ENCODE data around the gene GNMT. TPM values are rescaled to one million over a fixed set of nuclear protein-coding genes. Genes with fewer than 3 reads are reported as not detected.

Gene GNMT
- total and polyA plus RNA-seq, 9 of the 15 experiments (the other 6 are each of a cell fraction or from before 2014, with no cell fraction given) = 0.11 to 0.29 (median 0.15) TPM; not detected in 6

GRCh38 chr6:42984001-42984923 lies 23.7 kb downstream of the GNMT start, which contains the start of gene PPP2R5D (continued):
- TF ChIP-seq, protein P1, sequence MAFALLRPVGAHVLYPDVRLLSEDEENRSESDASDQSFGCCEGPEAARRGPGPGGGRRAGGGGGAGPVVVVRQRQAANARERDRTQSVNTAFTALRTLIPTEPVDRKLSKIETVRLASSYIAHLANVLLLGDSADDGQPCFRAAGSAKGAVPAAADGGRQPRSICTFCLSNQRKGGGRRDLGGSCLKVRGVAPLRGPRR (CRISPR knock-in tag; IDR thresholded peaks at IDR 0.05) = no peak
- no peak; a peak in 1 of 4 replicates for TF ChIP-seq FOXA3 (CRISPR knock-in tag; conservative IDR thresholded peaks at IDR 0.05 in 1 of 2, IDR thresholded peaks at IDR 0.05 in 1 of 2)
- no peak for TF ChIP-seq ZNF175 (CRISPR knock-in tag; IDR thresholded peaks at IDR 0.05; ENCODE audit: low read depth)
- TF ChIP-seq, protein P2, sequence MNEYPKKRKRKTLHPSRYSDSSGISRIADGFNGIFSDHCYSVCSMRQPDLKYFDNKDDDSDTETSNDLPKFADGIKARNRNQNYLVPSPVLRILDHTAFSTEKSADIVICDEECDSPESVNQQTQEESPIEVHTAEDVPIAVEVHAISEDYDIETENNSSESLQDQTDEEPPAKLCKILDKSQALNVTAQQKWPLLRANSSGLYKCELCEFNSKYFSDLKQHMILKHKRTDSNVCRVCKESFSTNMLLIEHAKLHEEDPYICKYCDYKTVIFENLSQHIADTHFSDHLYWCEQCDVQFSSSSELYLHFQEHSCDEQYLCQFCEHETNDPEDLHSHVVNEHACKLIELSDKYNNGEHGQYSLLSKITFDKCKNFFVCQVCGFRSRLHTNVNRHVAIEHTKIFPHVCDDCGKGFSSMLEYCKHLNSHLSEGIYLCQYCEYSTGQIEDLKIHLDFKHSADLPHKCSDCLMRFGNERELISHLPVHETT (CRISPR knock-in tag; conservative IDR thresholded peaks at IDR 0.05 in 1 of 2, IDR thresholded peaks at IDR 0.05 in 1 of 2) = no peak
- TF ChIP-seq, protein P3, sequence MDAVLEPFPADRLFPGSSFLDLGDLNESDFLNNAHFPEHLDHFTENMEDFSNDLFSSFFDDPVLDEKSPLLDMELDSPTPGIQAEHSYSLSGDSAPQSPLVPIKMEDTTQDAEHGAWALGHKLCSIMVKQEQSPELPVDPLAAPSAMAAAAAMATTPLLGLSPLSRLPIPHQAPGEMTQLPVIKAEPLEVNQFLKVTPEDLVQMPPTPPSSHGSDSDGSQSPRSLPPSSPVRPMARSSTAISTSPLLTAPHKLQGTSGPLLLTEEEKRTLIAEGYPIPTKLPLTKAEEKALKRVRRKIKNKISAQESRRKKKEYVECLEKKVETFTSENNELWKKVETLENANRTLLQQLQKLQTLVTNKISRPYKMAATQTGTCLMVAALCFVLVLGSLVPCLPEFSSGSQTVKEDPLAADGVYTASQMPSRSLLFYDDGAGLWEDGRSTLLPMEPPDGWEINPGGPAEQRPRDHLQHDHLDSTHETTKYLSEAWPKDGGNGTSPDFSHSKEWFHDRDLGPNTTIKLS (IDR thresholded peaks at IDR 0.05; ENCODE audit: borderline replicate concordance, low read depth) = no peak
- peak; percentile 65 for TF ChIP-seq CXXC5 (CRISPR knock-in tag; IDR thresholded peaks at IDR 0.05)
- no peak for TF ChIP-seq ZNF778 (CRISPR knock-in tag; IDR thresholded peaks at IDR 0.05)
- TF ChIP-seq ZNF75A (CRISPR knock-in tag; IDR thresholded peaks at IDR 0.05) = no peak
- no peak for TF ChIP-seq E2F3 (CRISPR knock-in tag; IDR thresholded peaks at IDR 0.05)
- no peak for TF ChIP-seq YBX1 (IDR thresholded peaks at IDR 0.05)
- no peak for TF ChIP-seq ZNF133 (CRISPR knock-in tag; IDR thresholded peaks at IDR 0.05)
- TF ChIP-seq, protein P4, sequence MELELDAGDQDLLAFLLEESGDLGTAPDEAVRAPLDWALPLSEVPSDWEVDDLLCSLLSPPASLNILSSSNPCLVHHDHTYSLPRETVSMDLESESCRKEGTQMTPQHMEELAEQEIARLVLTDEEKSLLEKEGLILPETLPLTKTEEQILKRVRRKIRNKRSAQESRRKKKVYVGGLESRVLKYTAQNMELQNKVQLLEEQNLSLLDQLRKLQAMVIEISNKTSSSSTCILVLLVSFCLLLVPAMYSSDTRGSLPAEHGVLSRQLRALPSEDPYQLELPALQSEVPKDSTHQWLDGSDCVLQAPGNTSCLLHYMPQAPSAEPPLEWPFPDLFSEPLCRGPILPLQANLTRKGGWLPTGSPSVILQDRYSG (tag; conservative IDR thresholded peaks at IDR 0.05; ENCODE audit: low read depth) = no peak
- TF ChIP-seq EHMT2 (IDR thresholded peaks at IDR 0.05) = no peak
- TF ChIP-seq, protein P5, sequence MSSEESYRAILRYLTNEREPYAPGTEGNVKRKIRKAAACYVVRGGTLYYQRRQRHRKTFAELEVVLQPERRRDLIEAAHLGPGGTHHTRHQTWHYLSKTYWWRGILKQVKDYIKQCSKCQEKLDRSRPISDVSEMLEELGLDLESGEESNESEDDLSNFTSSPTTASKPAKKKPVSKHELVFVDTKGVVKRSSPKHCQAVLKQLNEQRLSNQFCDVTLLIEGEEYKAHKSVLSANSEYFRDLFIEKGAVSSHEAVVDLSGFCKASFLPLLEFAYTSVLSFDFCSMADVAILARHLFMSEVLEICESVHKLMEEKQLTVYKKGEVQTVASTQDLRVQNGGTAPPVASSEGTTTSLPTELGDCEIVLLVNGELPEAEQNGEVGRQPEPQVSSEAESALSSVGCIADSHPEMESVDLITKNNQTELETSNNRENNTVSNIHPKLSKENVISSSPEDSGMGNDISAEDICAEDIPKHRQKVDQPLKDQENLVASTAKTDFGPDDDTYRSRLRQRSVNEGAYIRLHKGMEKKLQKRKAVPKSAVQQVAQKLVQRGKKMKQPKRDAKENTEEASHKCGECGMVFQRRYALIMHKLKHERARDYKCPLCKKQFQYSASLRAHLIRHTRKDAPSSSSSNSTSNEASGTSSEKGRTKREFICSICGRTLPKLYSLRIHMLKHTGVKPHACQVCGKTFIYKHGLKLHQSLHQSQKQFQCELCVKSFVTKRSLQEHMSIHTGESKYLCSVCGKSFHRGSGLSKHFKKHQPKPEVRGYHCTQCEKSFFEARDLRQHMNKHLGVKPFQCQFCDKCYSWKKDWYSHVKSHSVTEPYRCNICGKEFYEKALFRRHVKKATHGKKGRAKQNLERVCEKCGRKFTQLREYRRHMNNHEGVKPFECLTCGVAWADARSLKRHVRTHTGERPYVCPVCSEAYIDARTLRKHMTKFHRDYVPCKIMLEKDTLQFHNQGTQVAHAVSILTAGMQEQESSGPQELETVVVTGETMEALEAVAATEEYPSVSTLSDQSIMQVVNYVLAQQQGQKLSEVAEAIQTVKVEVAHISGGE (CRISPR knock-in tag; IDR thresholded peaks at IDR 0.05) = no peak; a peak in 1 of 6 replicates
- TF ChIP-seq DNMT1 (IDR thresholded peaks at IDR 0.05) = no peak

Data from K562 (cell line).